GM19438 (cell line): Measurements from ENCODE around the gene DISP1.

Source experiments
- ATAC-seq: cut with Tn5 transposase; IDR thresholded peaks from one replicate; pipeline ENCODE4 v1.9.1; 2021; ENCODE audit warnings: low read depth; ENCODE audit not compliant: unreplicated experiment

The DISP1 gene

GRCh38 chr1:222861062-222861461 is 46.2 kb downstream of the DISP1 start:
- no peak for ATAC-seq
